HG02870 (cell line): ENCODE results near the gene GALNTL6.
"Not testable (repeated sequence)": the region's sequence is repeated elsewhere in the genome, so short reads cannot be mapped to it uniquely, and the experiment has no call there.

Source experiments
- ATAC-seq: cut with Tn5 transposase; IDR thresholded peaks from one replicate; pipeline ENCODE4 v1.9.1; 2021; ENCODE audit warnings: mild to moderate bottlenecking, moderate library complexity; ENCODE audit not compliant: unreplicated experiment

The GALNTL6 gene

GRCh38 chr4:172356016-172356415 lies 542.8 kb downstream of the GALNTL6 start:
- ATAC-seq: no peak

DNA sequence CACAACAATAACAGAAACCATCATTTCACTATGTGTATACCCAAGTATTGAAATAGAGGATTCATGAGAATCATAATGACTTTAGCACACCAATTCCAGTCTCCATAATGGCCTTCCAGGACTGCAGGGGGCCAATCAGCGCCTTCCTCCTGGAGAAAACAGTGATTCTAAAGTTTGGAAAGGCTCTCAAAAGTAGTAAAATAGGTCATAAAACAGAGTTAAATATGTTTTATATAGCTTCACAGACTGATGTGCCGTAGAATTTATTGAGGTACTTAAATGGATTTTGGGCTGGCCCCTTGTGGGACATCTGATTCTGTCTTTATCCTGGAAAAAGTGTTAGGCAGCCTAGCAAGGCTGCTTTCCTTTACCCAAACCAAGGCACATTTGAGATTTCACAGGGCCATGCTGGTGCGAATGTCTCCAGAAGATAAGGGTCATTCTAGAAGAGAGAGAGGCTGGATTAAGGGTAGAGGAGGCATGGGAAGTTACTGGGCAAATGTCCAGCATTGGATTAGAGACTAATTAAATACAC lies 543.9 kb downstream of the GALNTL6 start:
- no peak for ATAC-seq

DNA sequence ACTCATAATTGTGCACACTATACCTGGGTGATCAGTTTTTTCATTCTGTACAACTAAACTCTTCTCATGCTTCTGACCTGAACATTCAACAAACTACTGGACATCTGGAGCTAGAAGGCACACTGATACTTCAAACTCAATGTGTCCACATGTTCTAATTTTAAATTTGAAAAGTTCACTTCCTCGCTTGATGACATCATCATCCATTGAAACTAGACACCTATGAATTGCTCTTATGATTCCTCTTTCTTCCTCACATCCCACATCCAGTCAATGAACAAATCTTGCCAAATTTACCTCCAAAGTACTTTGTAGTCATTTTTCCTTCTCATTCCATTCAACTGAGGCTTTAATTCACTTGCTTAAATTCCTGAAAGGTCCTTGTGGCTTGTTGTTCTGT lies 549.4 kb downstream of the GALNTL6 start:
- no peak for ATAC-seq

GRCh38 chr4:172369471-172369959 lies 556.3 kb downstream of the GALNTL6 start:
- no peak for ATAC-seq

DNA sequence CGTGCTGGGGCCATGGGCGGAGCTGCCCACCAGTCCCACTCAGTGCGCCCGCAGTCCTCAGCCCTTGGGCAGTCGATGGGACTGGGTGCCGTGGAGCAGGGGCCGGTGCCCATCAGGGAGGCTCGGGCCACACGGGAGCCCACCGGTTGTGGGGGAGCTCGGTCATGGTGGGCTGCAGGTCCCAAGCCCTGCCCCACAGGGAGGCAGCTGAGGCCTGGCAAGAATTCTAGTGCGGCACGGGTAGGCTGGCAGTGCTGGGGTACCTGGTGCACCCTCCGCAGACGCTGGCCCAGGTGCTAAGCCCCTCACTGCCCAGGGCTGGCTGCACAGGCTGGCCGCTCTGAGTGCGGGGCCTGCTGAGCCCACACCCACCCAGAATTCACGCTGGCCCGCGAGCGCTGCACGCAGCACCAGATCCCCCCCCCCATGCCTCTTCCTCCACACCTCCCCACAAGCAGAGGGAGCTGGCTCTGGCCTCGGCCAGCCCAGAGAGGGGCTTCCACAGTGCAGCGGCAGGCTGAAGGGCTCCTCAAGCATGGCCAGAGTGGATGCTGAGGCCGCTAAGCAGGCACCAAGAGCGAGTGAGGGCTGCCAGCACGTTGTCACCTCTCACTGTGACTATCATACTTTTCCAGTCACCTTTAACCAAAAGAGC lies 564.4 kb downstream of the GALNTL6 start:
- no peak for ATAC-seq

DNA sequence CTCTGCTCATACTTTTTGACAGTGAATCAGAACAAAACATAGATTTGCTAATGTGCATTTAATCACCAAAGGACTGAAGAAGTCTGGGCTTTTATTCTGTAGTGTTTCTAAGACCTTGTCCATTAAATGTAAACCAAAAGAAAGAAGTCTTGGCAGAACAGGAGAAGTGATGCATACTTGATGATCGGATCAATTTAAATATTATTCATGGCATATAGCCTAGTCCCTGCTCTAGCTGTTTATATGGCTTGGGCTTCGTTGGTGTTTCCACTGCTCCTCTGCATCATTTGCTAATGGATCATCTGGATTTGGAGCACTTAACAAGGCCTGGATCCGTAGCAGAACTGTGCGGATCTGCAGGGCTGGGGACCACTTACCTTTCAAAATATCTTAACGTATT lies 566.6 kb downstream of the GALNTL6 start:
- ATAC-seq: no peak

- no peak for ATAC-seq
Observed at GRCh38 chr4:172390331-172390730, 577.1 kb downstream of the GALNTL6 start.

- ATAC-seq: no peak
Observed at GRCh38 chr4:172392741-172393140, 579.5 kb downstream of the GALNTL6 start.

DNA sequence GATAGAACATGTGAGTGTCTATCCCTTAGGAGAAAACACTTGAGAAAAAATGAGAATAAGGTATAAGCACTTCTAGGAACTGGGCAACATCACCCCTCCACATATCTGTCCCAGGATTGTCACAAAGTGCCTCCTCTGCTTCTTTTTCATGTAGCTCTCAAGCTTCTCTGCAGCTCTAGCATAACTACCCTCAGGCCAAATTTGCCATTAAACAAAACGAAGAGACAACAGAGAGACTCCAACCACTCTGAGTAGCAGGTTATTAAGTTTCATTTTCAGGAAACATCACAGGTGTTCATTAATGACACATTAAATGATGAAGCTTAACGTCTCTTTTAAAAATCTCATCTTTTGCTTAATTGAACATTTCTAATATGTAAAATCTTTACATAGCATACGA lies 580.0 kb downstream of the GALNTL6 start:
- ATAC-seq: no peak

GRCh38 chr4:172404676-172405075 lies 591.5 kb downstream of the GALNTL6 start:
- ATAC-seq: no peak

- ATAC-seq: no peak
Observed at GRCh38 chr4:172410363-172410762, 597.2 kb downstream of the GALNTL6 start.

- no peak for ATAC-seq
Observed at GRCh38 chr4:172411149-172411548, 597.9 kb downstream of the GALNTL6 start.

GRCh38 chr4:172412851-172413580 lies 599.8 kb downstream of the GALNTL6 start:
- ATAC-seq: no peak

DNA sequence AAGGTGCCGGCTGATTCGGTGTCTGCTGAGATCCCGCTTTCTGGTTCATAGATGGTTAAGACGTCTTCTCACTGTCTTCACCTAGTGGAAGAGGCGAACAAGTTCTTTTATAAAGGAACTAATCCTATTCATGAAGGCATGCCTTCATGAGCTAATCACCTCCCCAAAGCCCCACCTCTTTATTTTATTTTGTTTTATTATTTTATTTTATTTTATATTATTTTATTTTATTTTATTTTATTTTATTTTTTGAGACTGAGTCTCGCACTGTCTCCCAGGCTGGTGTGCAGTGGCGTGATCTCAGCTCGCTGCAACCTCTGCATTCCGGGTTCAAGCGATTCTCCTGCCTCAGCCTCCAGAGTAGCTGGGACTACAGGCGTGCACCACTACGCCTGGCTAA lies 615.8 kb downstream of the GALNTL6 start:
- ATAC-seq: not testable (repeated sequence)

- ATAC-seq: no peak
Observed at GRCh38 chr4:172480471-172480870, 667.3 kb downstream of the GALNTL6 start.

GRCh38 chr4:172481802-172482508 lies 668.8 kb downstream of the GALNTL6 start:
- no peak for ATAC-seq

GRCh38 chr4:172485007-172485406 lies 671.8 kb downstream of the GALNTL6 start:
- ATAC-seq: no peak

- no peak for ATAC-seq
Observed at GRCh38 chr4:172486531-172486930, 673.3 kb downstream of the GALNTL6 start.

DNA sequence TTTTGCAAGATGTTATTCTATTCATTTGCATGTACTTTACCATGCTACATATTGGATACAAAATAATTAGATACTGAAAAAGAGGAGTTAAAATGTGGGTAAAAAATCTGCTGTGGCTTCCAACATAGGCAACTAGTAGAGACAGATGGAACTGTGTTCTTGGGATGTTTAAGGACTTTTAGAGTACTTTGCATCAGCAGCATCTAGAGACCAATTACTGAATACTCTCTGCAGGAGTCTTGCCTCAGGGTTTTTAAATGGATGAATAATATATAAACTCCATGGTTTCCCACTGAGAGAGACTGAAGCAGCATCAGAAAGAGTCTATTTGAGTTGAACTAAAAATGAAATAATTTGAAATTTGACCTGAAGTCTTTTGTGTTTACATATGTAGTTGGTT lies 676.7 kb downstream of the GALNTL6 start:
- ATAC-seq: no peak

DNA sequence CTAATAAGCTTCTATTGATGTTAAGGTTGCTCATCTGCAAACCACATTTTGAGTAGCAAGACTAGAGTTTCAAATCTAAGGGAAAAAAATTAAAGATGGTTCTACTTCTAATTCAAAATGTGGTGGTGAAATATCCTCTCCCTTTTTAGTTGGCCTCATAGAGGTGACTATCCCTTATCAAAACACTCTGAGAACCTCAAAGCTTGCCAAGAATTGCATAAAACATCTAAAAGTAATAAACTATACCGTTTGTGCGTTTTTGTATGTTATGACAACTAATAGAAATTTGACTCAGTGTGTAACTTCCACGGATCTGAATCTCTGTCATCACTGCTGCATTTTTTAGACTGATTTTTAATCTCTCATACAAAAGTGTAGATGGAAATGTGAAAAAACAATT lies 682.6 kb downstream of the GALNTL6 start:
- ATAC-seq: no peak

GRCh38 chr4:172497321-172497720 lies 684.1 kb downstream of the GALNTL6 start:
- no peak for ATAC-seq

- no peak for ATAC-seq
Observed at GRCh38 chr4:172514011-172514410, 700.8 kb downstream of the GALNTL6 start.
